Measurements from ENCODE around the gene ZYG11B.

DNA sequence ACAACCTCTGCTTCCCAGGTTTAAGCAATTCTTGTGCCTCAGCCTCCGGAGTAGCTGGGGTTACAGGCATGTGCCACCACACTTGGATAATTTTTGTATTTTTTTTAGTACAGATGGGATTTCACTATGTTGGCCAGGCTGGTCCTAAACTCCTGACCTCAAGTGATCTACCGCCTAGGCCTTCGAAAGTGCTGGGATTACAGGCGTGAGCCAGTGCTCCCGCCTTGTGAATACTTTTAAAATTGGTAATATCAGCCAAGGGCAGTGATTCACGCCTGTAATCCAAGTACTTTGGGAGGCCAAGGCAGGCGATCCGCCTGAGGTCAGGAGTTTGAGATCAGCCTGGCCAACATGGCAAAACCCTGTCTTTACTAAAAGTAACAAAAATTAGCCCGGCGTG lies 33.7 kb downstream of the ZYG11B start:
- TF ChIP-seq, protein P1, sequence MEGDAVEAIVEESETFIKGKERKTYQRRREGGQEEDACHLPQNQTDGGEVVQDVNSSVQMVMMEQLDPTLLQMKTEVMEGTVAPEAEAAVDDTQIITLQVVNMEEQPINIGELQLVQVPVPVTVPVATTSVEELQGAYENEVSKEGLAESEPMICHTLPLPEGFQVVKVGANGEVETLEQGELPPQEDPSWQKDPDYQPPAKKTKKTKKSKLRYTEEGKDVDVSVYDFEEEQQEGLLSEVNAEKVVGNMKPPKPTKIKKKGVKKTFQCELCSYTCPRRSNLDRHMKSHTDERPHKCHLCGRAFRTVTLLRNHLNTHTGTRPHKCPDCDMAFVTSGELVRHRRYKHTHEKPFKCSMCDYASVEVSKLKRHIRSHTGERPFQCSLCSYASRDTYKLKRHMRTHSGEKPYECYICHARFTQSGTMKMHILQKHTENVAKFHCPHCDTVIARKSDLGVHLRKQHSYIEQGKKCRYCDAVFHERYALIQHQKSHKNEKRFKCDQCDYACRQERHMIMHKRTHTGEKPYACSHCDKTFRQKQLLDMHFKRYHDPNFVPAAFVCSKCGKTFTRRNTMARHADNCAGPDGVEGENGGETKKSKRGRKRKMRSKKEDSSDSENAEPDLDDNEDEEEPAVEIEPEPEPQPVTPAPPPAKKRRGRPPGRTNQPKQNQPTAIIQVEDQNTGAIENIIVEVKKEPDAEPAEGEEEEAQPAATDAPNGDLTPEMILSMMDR (IDR thresholded peaks at IDR 0.05): no peak
- TF ChIP-seq EZH2 (IDR thresholded peaks at IDR 0.05): no peak
